Ectodermal cell (in vitro differentiated cells): ENCODE data around the gene APBA2.

Experiments used
- H3K27ac ChIP-seq: 2 replicates; pipeline ENCODE4 v1.7.0; 2013; ENCODE audit warnings: mild to moderate bottlenecking, low read depth, low read length; ENCODE audit not compliant: insufficient read depth, poor library complexity, severe bottlenecking
- H3K27me3 ChIP-seq: 2 replicates; pipeline ENCODE4 v1.7.0; 2013; ENCODE audit warnings: mild to moderate bottlenecking, low read length; ENCODE audit not compliant: insufficient read depth, control insufficient read depth, poor library complexity, severe bottlenecking
- H3K36me3 ChIP-seq: one replicate; pipeline ENCODE4 v1.7.0; 2013; ENCODE audit warnings: low read length; ENCODE audit not compliant: control insufficient read depth, insufficient read depth
- H3K4me1 ChIP-seq: one replicate; pipeline ENCODE4 v1.7.0; 2013; ENCODE audit warnings: low read length; ENCODE audit not compliant: control insufficient read depth, insufficient read depth
- H3K4me3 ChIP-seq: 2 replicates; pipeline ENCODE4 v1.7.0; 2013; ENCODE audit warnings: low read depth, low read length, control low read depth; ENCODE audit not compliant: insufficient read depth
- H3K9me3 ChIP-seq: 2 replicates; pipeline ENCODE4 v1.7.0; 2013; ENCODE audit warnings: mild to moderate bottlenecking, low read length, moderate library complexity; ENCODE audit not compliant: control insufficient read depth
- WGBS, 2 experiments: methylation state at CpG; one replicate each; pipeline ENCODE4 v1.1.7; 2013; ENCODE audit warnings: missing lambda C conversion rate in 2 of 2; 5-methylcytosine and 5-hydroxymethylcytosine counted together

APBA2 gene

DNA sequence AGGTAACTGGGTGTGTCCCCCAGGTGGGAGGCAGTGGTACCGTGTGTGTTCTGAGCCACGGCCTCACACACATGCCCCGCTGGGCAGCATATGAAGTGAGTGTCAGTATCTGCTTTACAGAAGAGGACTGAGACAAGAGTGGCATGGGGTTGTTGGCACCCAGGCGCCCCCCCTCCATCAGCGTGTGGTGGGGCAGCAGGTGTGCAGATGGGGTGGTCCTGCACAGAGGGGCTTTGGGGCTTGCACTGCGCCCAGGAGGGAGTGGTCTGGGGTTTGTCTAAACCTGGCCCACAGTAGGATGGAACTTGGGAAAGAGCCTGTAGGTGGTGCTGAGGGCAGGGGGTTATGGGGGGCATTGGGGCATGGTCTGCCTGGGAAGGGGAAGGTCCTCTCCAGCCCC is 176.0 kb downstream of the APBA2 start:
- no peak overlapping the region for H3K27ac ChIP-seq
- 94 to 97% methylated on average over 6 of the region's 6 CpGs for WGBS, 2 experiments
- no peaks in the 10 kb centered on the region for H3K27me3 ChIP-seq
- H3K4me3 ChIP-seq: no peak overlapping the region
- H3K4me1 ChIP-seq: peaks cover 8% of the 10 kb centered on the region
- no peaks in the 10 kb centered on the region for H3K9me3 ChIP-seq
- H3K36me3 ChIP-seq: no peaks in the 10 kb centered on the region

- no peaks in the 10 kb centered on the region for H3K9me3 ChIP-seq
- no peak overlapping the region for H3K4me3 ChIP-seq
- peaks cover 4% of the 10 kb centered on the region for H3K4me1 ChIP-seq
- no peak overlapping the region for H3K27ac ChIP-seq
- WGBS, 2 experiments: 79 to 81% methylated on average over 10 of the region's 10 CpGs
- no peaks in the 10 kb centered on the region for H3K27me3 ChIP-seq
- no peaks in the 10 kb centered on the region for H3K36me3 ChIP-seq
These were observed 176.4 kb downstream of the APBA2 start for GRCh38 chr15:29062179-29062591.

- 82 to 85% methylated on average over 7 of the region's 7 CpGs for WGBS, 2 experiments
- H3K4me3 ChIP-seq: no peak overlapping the region
- H3K4me1 ChIP-seq: no peaks in the 10 kb centered on the region
- H3K9me3 ChIP-seq: no peaks in the 10 kb centered on the region
- no peaks in the 10 kb centered on the region for H3K36me3 ChIP-seq
- no peak overlapping the region for H3K27ac ChIP-seq
- no peaks in the 10 kb centered on the region for H3K27me3 ChIP-seq
These were observed 176.9 kb downstream of the APBA2 start for GRCh38 chr15:29062626-29063025.

DNA sequence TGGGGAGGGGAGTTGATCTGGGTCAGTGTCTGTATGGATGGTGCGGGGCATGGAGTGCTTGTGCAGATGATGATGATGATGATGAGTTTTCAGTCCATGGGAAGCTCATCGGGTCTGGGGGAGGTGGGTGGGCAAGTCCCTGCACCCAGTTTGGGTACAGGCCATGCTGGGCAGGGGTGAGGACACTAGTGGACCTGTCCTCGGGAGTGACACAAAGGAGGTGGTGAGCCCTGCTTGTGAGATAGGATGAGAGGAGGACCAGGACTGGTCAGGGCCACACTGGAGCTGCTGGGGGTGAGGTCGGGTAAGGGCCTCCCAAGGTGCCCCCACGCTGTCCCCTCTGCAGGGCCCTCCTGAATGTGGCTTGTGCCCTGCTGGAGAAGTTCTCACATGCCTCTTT is 177.9 kb downstream of the APBA2 start:
- Histone ChIP-seq H3K27me3 (no peaks in the 10 kb centered on the region), H3K27ac (no peak overlapping the region), H3K4me3 (no peak overlapping the region), H3K36me3 (no peaks in the 10 kb centered on the region), H3K4me1 (no peaks in the 10 kb centered on the region), H3K9me3 (no peaks in the 10 kb centered on the region)
- WGBS, 2 experiments: 92 to 93% methylated on average over 5 of the region's 5 CpGs

GRCh38 chr15:29064290-29064689 is 178.5 kb downstream of the APBA2 start:
- H3K4me3 ChIP-seq: no peak overlapping the region
- H3K4me1 ChIP-seq: no peaks in the 10 kb centered on the region
- no peaks in the 10 kb centered on the region for H3K36me3 ChIP-seq
- H3K27ac ChIP-seq: no peak overlapping the region
- no peaks in the 10 kb centered on the region for H3K9me3 ChIP-seq
- H3K27me3 ChIP-seq: no peaks in the 10 kb centered on the region
- 83 to 89% methylated on average over 8 of the region's 8 CpGs for WGBS, 2 experiments

DNA sequence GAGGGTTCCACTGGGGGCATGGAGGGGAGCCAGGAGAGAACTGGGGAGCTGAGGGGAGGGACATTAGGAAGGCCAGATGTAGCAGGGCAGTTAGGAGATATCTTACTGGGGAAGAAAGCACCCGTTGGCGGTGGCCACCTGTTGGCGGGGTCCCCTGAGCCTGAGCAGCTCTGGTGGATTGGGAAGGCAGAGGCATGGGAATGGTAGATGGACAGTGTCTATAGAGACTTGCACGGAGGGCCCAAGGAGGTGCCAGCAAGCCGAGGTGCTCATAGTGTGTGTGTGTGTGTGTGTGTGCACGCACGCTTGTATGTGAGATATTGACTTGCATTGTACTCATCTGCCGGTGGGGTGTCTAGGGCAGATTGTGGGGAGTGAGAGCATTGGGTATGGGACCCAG is 179.0 kb downstream of the APBA2 start:
- no peak overlapping the region for H3K4me3 ChIP-seq
- H3K27ac ChIP-seq: no peak overlapping the region
- 94 to 97% methylated on average over 8 of the region's 8 CpGs for WGBS, 2 experiments
- no peaks in the 10 kb centered on the region for H3K9me3 ChIP-seq
- no peaks in the 10 kb centered on the region for H3K27me3 ChIP-seq
- no peaks in the 10 kb centered on the region for H3K36me3 ChIP-seq
- H3K4me1 ChIP-seq: no peaks in the 10 kb centered on the region

- Histone ChIP-seq H3K4me1 (peaks cover 5% of the 10 kb centered on the region), H3K27me3 (no peaks in the 10 kb centered on the region), H3K4me3 (no peak overlapping the region), H3K27ac (no peak overlapping the region), H3K9me3 (no peaks in the 10 kb centered on the region), H3K36me3 (no peaks in the 10 kb centered on the region)
- WGBS, 2 experiments: 93 to 95% methylated on average over 5 of the region's 5 CpGs
These were observed 179.8 kb downstream of the APBA2 start for GRCh38 chr15:29065571-29065970.

DNA sequence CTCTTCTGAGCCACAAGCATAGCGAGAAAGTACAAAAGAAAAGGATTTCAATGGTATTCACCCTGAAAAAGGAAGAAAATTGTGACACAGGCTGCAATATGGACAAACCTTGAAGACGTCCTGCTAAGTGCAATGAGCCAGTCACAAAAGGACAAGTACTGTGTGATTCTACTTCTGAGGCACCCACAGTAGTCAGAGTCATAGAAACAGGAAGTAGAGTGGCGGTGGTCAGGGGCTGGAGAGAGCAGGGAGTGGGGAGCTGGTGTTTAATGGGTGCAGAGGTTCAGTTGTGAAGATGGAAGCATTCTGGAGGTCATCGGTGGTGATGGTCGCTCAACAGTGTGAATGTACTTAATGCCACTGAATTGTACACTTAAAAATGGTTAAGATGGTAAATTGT is 180.5 kb downstream of the APBA2 start:
- no peak overlapping the region for H3K27ac ChIP-seq
- no peaks in the 10 kb centered on the region for H3K9me3 ChIP-seq
- no peaks in the 10 kb centered on the region for H3K27me3 ChIP-seq
- H3K36me3 ChIP-seq: no peaks in the 10 kb centered on the region
- H3K4me3 ChIP-seq: no peak overlapping the region
- peaks cover 6% of the 10 kb centered on the region for H3K4me1 ChIP-seq
- WGBS, 2 experiments: 93 to 97% methylated on average over 5 of the region's 5 CpGs

DNA sequence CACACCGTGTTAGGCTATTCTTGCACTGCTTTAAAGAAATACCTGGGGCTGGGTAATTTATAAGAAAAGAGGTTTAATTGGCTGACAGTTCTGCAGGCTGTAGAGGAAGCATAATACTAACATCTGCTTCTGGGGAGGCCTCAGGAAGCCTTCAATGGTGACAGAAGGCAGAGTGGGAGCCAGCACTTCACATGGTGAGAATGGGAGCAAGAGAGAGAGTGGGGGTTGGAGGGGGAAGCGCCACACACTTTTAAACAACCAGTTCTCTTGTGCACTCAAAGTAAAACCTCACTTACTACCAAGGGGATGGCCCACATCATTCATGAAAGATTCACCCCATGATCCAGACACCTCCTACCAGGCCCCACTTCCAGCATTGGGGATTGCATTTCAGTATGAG is 181.1 kb downstream of the APBA2 start:
- Histone ChIP-seq H3K27ac (no peak overlapping the region), H3K4me1 (peaks cover 6% of the 10 kb centered on the region), H3K4me3 (no peak overlapping the region), H3K36me3 (no peaks in the 10 kb centered on the region), H3K27me3 (no peaks in the 10 kb centered on the region), H3K9me3 (no peaks in the 10 kb centered on the region)
- 85 to 97% methylated on average over 1 to 2 of the region's 2 CpGs for WGBS, 2 experiments

- Histone ChIP-seq H3K27ac (no peak overlapping the region), H3K9me3 (no peaks in the 10 kb centered on the region), H3K27me3 (no peaks in the 10 kb centered on the region), H3K4me1 (peaks cover 6% of the 10 kb centered on the region), H3K4me3 (no peak overlapping the region), H3K36me3 (no peaks in the 10 kb centered on the region)
- WGBS, 2 experiments: 90 to 93% methylated on average over 7 of the region's 7 CpGs
These were observed 182.2 kb downstream of the APBA2 start for GRCh38 chr15:29067949-29068348.
